Measurements from ENCODE around the gene RPS6KC1. TPM values are rescaled to one million over a fixed set of nuclear protein-coding genes. Genes with fewer than 3 reads are reported as not detected.

The RPS6KC1 gene
- 10.5 TPM for polyA plus RNA-seq (2013, experiment 1 of 2)
- 11.0 TPM for polyA plus RNA-seq (2013, experiment 2 of 2)

- H3K9ac ChIP-seq (ENCODE audit: low read length), result peak within 1 kb of the TSS; percentile 94
- no peaks in the 10 kb centered on the region for H3K27me3 ChIP-seq (ENCODE audit: control insufficient read depth in 1 of 2, insufficient read depth in 1 of 2, low read length in 2 of 2)
- peaks cover 9% of the 10 kb centered on the region for H3K79me1 ChIP-seq (replicated peaks; ENCODE audit: low read length, poor library complexity, severe bottlenecking)
- WGBS, result under 1% methylated on average over 42 of the region's 42 CpGs
- H3K9me3 ChIP-seq (ENCODE audit: control insufficient read depth, low read length), result no peaks in the 10 kb centered on the region
- H3K4ac ChIP-seq (ENCODE audit: low read depth in 1 of 2, low read length in 2 of 2), result peak within 1 kb of the TSS; percentile 75 to 81
- peak within 1 kb of the TSS; percentile 76 for H3K4me2 ChIP-seq (ENCODE audit: low read length, poor library complexity, severe bottlenecking)
- H3K4me3 ChIP-seq (ENCODE audit: insufficient read depth in 1 of 2, low read depth in 1 of 2, low read length in 2 of 2), result peak within 1 kb of the TSS; percentile 81 to 99
- DNase-seq, result peak; percentile 80
- peaks cover 4% of the 10 kb centered on the region for H3K4me1 ChIP-seq (ENCODE audit: control insufficient read depth, insufficient read depth, low read depth, low read length)
- H2BK12ac ChIP-seq (ENCODE audit: low read length in 2 of 2), result no peak within 1 kb of the TSS
- H3K27ac ChIP-seq (ENCODE audit: low read length, poor library complexity, severe bottlenecking), result peak within 1 kb of the TSS; percentile 52
- H2BK15ac ChIP-seq (ENCODE audit: low read depth, poor library complexity, severe bottlenecking), result peak within 1 kb of the TSS; percentile 5
- H3K36me3 ChIP-seq (ENCODE audit: control insufficient read depth in 1 of 2, insufficient read depth in 2 of 2, low read depth in 1 of 2, low read length in 2 of 2), result no peaks in the 10 kb centered on the region
- peak within 1 kb of the TSS; percentile 95 for H2AFZ ChIP-seq (ENCODE audit: low read depth, low read length)
- no peak within 1 kb of the TSS for H2BK120ac ChIP-seq (ENCODE audit: low read depth, low read length)
- peak within 1 kb of the TSS; percentile 72 to 91 for H3K18ac ChIP-seq (ENCODE audit: low read depth in 1 of 2, low read length in 2 of 2)
- no peak within 1 kb of the TSS for H2BK5ac ChIP-seq (ENCODE audit: low read depth, low read length, poor library complexity, severe bottlenecking)
- H2AK5ac ChIP-seq (ENCODE audit: low read length, severe bottlenecking), result no peak within 1 kb of the TSS
- peak within 1 kb of the TSS; percentile 36 for H4K91ac ChIP-seq (ENCODE audit: low read length)
- peak within 1 kb of the TSS in 1 of 2 experiments; percentile 74 for H3K14ac ChIP-seq (ENCODE audit: low read length in 2 of 2)
- no peak within 1 kb of the TSS for H3K23ac ChIP-seq (ENCODE audit: low read length in 2 of 2)
- peak within 1 kb of the TSS; percentile 93 for H4K8ac ChIP-seq (ENCODE audit: low read length)
Observed at GRCh38 chr1:213051127-213051880, at the start of gene RPS6KC1. RPS6KC1 (plus strand) TSS chr1:213051241; CDS start chr1:213051405, 164 bp downstream.

DNA sequence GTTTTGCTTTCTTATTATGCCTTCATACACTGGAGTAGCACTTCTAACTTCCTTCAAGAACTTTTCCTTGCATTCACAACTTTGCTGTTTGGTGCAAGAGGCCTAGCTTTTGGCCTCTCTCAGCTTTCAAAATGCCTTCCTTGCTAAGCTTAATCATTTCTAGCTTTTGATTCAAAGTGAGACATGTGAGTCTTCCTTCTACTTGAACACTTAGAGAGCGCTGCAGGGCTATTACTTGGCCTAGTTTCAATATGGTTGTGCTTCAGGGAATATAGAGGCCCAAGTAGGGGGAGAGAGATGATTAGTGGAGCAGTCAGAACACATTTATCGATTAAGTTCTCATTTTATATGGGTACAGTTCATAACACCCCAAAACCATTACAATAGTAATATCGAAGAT lies 47.8 kb upstream of the RPS6KC1 start:
- no peak for DNase-seq

DNA sequence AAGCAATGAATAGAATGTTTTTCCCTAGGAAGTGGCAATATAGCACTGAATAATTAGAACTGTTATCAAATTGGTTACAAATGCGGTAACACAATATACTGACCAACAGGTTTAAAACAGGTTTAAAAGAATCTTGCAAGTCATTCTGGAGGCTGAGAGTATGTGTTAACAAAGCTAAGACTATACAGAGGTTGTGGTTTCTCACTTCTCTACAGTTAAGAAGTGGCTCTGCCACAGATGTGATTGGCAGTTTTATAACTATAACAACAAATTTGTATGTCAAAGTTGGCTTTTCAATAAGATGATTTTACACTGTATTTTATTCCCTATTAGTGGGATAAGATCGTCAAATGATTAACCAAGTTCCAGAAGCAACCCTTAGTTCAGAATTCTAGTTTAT lies 42.5 kb upstream of the RPS6KC1 start:
- Histone ChIP-seq H4K8ac (ENCODE audit: low read length) (no peak overlapping the region), H2BK12ac (ENCODE audit: low read length in 2 of 2) (no peak overlapping the region), H3K9ac (ENCODE audit: low read length) (no peak overlapping the region), H3K79me1 (replicated peaks; ENCODE audit: low read length, poor library complexity, severe bottlenecking) (peaks cover 10% of the 10 kb centered on the region), H3K4me3 (ENCODE audit: insufficient read depth in 1 of 2, low read depth in 1 of 2, low read length in 2 of 2) (no peak overlapping the region), H3K27me3 (ENCODE audit: control insufficient read depth in 1 of 2, insufficient read depth in 1 of 2, low read length in 2 of 2) (no peaks in the 10 kb centered on the region), H2BK15ac (ENCODE audit: low read depth, poor library complexity, severe bottlenecking) (no peak overlapping the region), H2BK5ac (ENCODE audit: low read depth, low read length, poor library complexity, severe bottlenecking) (no peak overlapping the region), H3K27ac (ENCODE audit: low read length, poor library complexity, severe bottlenecking) (no peak overlapping the region), H3K18ac (ENCODE audit: low read depth in 1 of 2, low read length in 2 of 2) (no peak overlapping the region), H3K23ac (ENCODE audit: low read length in 2 of 2) (no peak overlapping the region), H2AK5ac (ENCODE audit: low read length, severe bottlenecking) (no peak overlapping the region), H3K4me1 (ENCODE audit: control insufficient read depth, insufficient read depth, low read depth, low read length) (no peaks in the 10 kb centered on the region), H3K4ac (ENCODE audit: low read depth in 1 of 2, low read length in 2 of 2) (no peak overlapping the region), H3K4me2 (ENCODE audit: low read length, poor library complexity, severe bottlenecking) (no peak overlapping the region), H2AFZ (ENCODE audit: low read depth, low read length) (no peak overlapping the region), H4K91ac (ENCODE audit: low read length) (no peak overlapping the region), H3K9me3 (ENCODE audit: control insufficient read depth, low read length) (no peaks in the 10 kb centered on the region), H3K36me3 (ENCODE audit: control insufficient read depth in 1 of 2, insufficient read depth in 2 of 2, low read depth in 1 of 2, low read length in 2 of 2) (peaks cover 0 to 79% of the 10 kb centered on the region in 2 experiments), H3K14ac (ENCODE audit: low read length in 2 of 2) (no peak overlapping the region), H2BK120ac (ENCODE audit: low read depth, low read length) (no peak overlapping the region)
- 100% methylated on average over 1 of the region's 2 CpGs for WGBS
- no peak for DNase-seq

More for the DNA sequence above, 47.8 kb upstream of the RPS6KC1 start:
- peaks cover 3% of the 10 kb centered on the region for H3K79me1 ChIP-seq (replicated peaks; ENCODE audit: low read length, poor library complexity, severe bottlenecking)
- no peak overlapping the region for H2BK5ac ChIP-seq (ENCODE audit: low read depth, low read length, poor library complexity, severe bottlenecking)
- no peaks in the 10 kb centered on the region for H3K4me1 ChIP-seq (ENCODE audit: control insufficient read depth, insufficient read depth, low read depth, low read length)
- H3K9me3 ChIP-seq (ENCODE audit: control insufficient read depth, low read length), result no peaks in the 10 kb centered on the region
- no peak overlapping the region for H3K4ac ChIP-seq (ENCODE audit: low read depth in 1 of 2, low read length in 2 of 2)
- H2BK12ac ChIP-seq (ENCODE audit: low read length in 2 of 2), result no peak overlapping the region
- H4K91ac ChIP-seq (ENCODE audit: low read length), result no peak overlapping the region
- H3K27ac ChIP-seq (ENCODE audit: low read length, poor library complexity, severe bottlenecking), result no peak overlapping the region
- H3K27me3 ChIP-seq (ENCODE audit: control insufficient read depth in 1 of 2, insufficient read depth in 1 of 2, low read length in 2 of 2), result no peaks in the 10 kb centered on the region
- WGBS, result 100% methylated on average over 1 of the region's 3 CpGs
- H2BK15ac ChIP-seq (ENCODE audit: low read depth, poor library complexity, severe bottlenecking), result no peak overlapping the region
- H3K23ac ChIP-seq (ENCODE audit: low read length in 2 of 2), result no peak overlapping the region
- no peak overlapping the region for H3K4me2 ChIP-seq (ENCODE audit: low read length, poor library complexity, severe bottlenecking)
- no peak overlapping the region for H2AK5ac ChIP-seq (ENCODE audit: low read length, severe bottlenecking)
- no peak overlapping the region for H2BK120ac ChIP-seq (ENCODE audit: low read depth, low read length)
- H3K9ac ChIP-seq (ENCODE audit: low read length), result no peak overlapping the region
- no peak overlapping the region for H3K4me3 ChIP-seq (ENCODE audit: insufficient read depth in 1 of 2, low read depth in 1 of 2, low read length in 2 of 2)
- no peak overlapping the region for H3K18ac ChIP-seq (ENCODE audit: low read depth in 1 of 2, low read length in 2 of 2)
- H3K36me3 ChIP-seq (ENCODE audit: control insufficient read depth in 1 of 2, insufficient read depth in 2 of 2, low read depth in 1 of 2, low read length in 2 of 2), result peaks cover 4 to 84% of the 10 kb centered on the region in 2 experiments
- no peak overlapping the region for H4K8ac ChIP-seq (ENCODE audit: low read length)
- H3K14ac ChIP-seq (ENCODE audit: low read length in 2 of 2), result no peak overlapping the region
- H2AFZ ChIP-seq (ENCODE audit: low read depth, low read length), result no peak overlapping the region

DNA sequence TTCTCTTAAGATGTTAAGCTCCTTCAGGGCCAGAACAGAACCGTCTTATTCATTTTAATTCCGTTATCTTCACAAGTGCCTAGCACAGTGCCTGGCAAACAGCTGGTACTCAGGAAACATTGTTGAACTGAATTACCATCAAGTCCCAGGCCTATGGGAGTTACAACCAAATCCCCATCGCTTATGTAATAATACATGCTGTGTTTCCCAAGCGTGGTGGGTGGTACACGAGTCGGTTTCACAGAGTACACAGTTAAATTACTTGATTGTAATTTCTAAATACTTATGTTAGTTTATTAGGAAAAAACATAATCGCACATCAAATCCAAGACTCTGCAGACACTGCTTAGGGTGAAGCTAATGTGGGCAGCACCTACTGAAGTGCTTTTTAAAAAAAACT lies 36.4 kb upstream of the RPS6KC1 start:
- H2BK12ac ChIP-seq (ENCODE audit: low read length in 2 of 2), result no peak overlapping the region
- no peak overlapping the region for H3K27ac ChIP-seq (ENCODE audit: low read length, poor library complexity, severe bottlenecking)
- no peak overlapping the region for H2BK120ac ChIP-seq (ENCODE audit: low read depth, low read length)
- H3K23ac ChIP-seq (ENCODE audit: low read length in 2 of 2), result no peak overlapping the region
- DNase-seq, result peak; percentile 47
- peak overlapping the region; percentile 95 for H3K9ac ChIP-seq (ENCODE audit: low read length)
- WGBS, result 71% methylated on average over 2 of the region's 7 CpGs
- no peak overlapping the region for H3K14ac ChIP-seq (ENCODE audit: low read length in 2 of 2)
- no peak overlapping the region for H4K91ac ChIP-seq (ENCODE audit: low read length)
- H2AFZ ChIP-seq (ENCODE audit: low read depth, low read length), result no peak overlapping the region
- peak overlapping the region; percentile 75 for H3K4me2 ChIP-seq (ENCODE audit: low read length, poor library complexity, severe bottlenecking)
- H3K27me3 ChIP-seq (ENCODE audit: control insufficient read depth in 1 of 2, insufficient read depth in 1 of 2, low read length in 2 of 2), result no peaks in the 10 kb centered on the region
- H3K79me1 ChIP-seq (replicated peaks; ENCODE audit: low read length, poor library complexity, severe bottlenecking), result peaks cover 10% of the 10 kb centered on the region
- peaks cover 0 to 29% of the 10 kb centered on the region in 2 experiments for H3K36me3 ChIP-seq (ENCODE audit: control insufficient read depth in 1 of 2, insufficient read depth in 2 of 2, low read depth in 1 of 2, low read length in 2 of 2)
- H3K18ac ChIP-seq (ENCODE audit: low read depth in 1 of 2, low read length in 2 of 2), result no peak overlapping the region
- peak overlapping the region; percentile 70 to 93 for H3K4me3 ChIP-seq (ENCODE audit: insufficient read depth in 1 of 2, low read depth in 1 of 2, low read length in 2 of 2)
- no peak overlapping the region for H4K8ac ChIP-seq (ENCODE audit: low read length)
- no peak overlapping the region for H3K4ac ChIP-seq (ENCODE audit: low read depth in 1 of 2, low read length in 2 of 2)
- no peak overlapping the region for H2BK15ac ChIP-seq (ENCODE audit: low read depth, poor library complexity, severe bottlenecking)
- H2AK5ac ChIP-seq (ENCODE audit: low read length, severe bottlenecking), result no peak overlapping the region
- no peaks in the 10 kb centered on the region for H3K9me3 ChIP-seq (ENCODE audit: control insufficient read depth, low read length)
- no peaks in the 10 kb centered on the region for H3K4me1 ChIP-seq (ENCODE audit: control insufficient read depth, insufficient read depth, low read depth, low read length)
- no peak overlapping the region for H2BK5ac ChIP-seq (ENCODE audit: low read depth, low read length, poor library complexity, severe bottlenecking)
